Subcutaneous abdominal adipose tissue (tissue), 5 donors: Measurements from ENCODE around the gene SLC39A7.

Experiments
- H3K27ac ChIP-seq: one replicate; pipeline ENCODE4 v1.7.0; 2013; ENCODE audit warnings: low read depth, mild to moderate bottlenecking, inconsistent platforms, low read length, moderate library complexity
- H3K27me3 ChIP-seq, 5 donors: one replicate each; pipeline ENCODE4 v1.7.0; 2013; ENCODE audit warnings: low read length in 5 of 5, inconsistent platforms in 1 of 5; ENCODE audit not compliant: control insufficient read depth in 5 of 5, insufficient read depth in 4 of 5
- H3K36me3 ChIP-seq, 5 donors: one replicate each; pipeline ENCODE4 v1.7.0; 2013; ENCODE audit warnings: low read length in 5 of 5; ENCODE audit not compliant: control insufficient read depth in 5 of 5, insufficient read depth in 5 of 5
- H3K4me1 ChIP-seq, 5 donors: one replicate each; pipeline ENCODE4 v1.7.0; 2013; ENCODE audit warnings: low read length in 5 of 5, mild to moderate bottlenecking in 3 of 5, moderate library complexity in 1 of 5; ENCODE audit not compliant: control insufficient read depth in 5 of 5, insufficient read depth in 5 of 5
- H3K4me3 ChIP-seq, 5 donors: one replicate each; pipeline ENCODE4 v1.7.0; 2013; ENCODE audit warnings: low read length in 5 of 5, low read depth in 1 of 5
- H3K9ac ChIP-seq, 5 donors: one replicate each; pipeline ENCODE4 v1.7.0; 2013; ENCODE audit warnings: low read length in 5 of 5, mild to moderate bottlenecking in 4 of 5, moderate library complexity in 3 of 5
- H3K9me3 ChIP-seq, 5 donors: one replicate each; pipeline ENCODE4 v1.7.0; 2013; ENCODE audit warnings: low read length in 5 of 5; ENCODE audit not compliant: control insufficient read depth in 5 of 5
- donor health status: healthy.
- donor health status: healthy.
- donor health status: healthy.
- donor health status: healthy.
- donor health status: healthy.

The SLC39A7 gene

GRCh38 chr6:33200219-33201146 lies at the start of gene SLC39A7, which contains the start of gene RXRB:
Gene SLC39A7 (plus strand): TSS chr6:33200867. CDS start chr6:33201246, 379 bp downstream.
Gene RXRB (minus strand): TSS chr6:33200665. CDS start chr6:33200476, 189 bp downstream.
- Histone ChIP-seq H3K27ac (peak within 1 kb of the TSS; percentile 96), H3K9ac (peak within 1 kb of the TSS; percentile 89 to 99 (median 96)), H3K9me3 (no peaks in the 10 kb centered on the region), H3K4me1 (peaks cover 17 to 64% (median 57%) of the 10 kb centered on the region in 5 donors), H3K27me3 (no peaks in the 10 kb centered on the region), H3K36me3 (peaks cover 7 to 48% (median 40%) of the 10 kb centered on the region in 5 donors), H3K4me3 (peak within 1 kb of the TSS; percentile 91 to 95 (median 93))

DNA sequence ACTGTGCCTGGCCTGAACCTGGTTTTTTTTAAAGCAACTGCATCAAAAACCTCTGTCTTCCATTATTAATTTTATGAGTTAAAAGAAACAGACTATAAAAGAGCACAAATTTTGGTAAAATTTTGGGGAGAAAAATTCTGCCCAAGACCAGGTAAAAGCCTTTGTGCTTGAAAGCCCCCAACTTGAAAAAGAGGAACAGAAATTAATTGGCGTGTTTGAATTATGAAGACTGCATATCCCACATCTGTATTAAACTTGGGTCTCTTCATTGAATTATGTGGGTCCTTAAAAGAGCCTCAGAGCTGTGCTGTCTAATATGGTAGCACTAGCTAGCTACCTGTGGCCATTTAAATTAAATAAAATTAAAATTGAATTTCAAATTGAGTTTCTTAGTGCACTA lies 49.6 kb upstream of the SLC39A7 start:
- Histone ChIP-seq H3K27ac (no peak overlapping the region), H3K9ac (no peak overlapping the region), H3K27me3 (peaks cover 0 to 6% (median 3%) of the 10 kb centered on the region in 5 donors), H3K9me3 (peaks cover 0 to 2% (median 0%) of the 10 kb centered on the region in 5 donors), H3K4me3 (no peak overlapping the region), H3K36me3 (no peaks in the 10 kb centered on the region), H3K4me1 (peaks cover 0 to 3% (median 0%) of the 10 kb centered on the region in 5 donors)

DNA sequence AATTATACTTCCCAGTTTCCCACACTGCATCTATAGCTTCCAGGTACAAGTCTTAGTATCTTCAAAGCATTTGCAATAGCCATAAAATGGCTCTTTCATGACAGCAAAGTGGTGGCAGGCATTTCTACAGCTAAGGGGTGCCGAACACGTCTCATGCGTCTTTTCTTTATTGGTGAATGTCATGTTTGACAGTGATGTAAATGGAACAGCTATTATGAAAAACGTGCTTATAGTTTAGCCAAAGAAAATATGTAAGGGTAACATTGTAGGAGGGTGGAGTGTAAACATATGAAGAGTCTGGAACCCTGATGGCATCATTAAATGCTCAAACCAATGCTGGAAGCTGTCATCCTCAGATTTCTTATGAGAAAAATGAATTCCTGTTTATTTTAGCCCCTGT lies 46.3 kb upstream of the SLC39A7 start:
- Histone ChIP-seq H3K9ac (no peak overlapping the region), H3K9me3 (peaks cover 0 to 2% (median 0%) of the 10 kb centered on the region in 5 donors), H3K4me1 (no peaks in the 10 kb centered on the region), H3K27me3 (peaks cover 0 to 3% (median 3%) of the 10 kb centered on the region in 5 donors), H3K36me3 (no peaks in the 10 kb centered on the region), H3K27ac (no peak overlapping the region), H3K4me3 (no peak overlapping the region)

DNA sequence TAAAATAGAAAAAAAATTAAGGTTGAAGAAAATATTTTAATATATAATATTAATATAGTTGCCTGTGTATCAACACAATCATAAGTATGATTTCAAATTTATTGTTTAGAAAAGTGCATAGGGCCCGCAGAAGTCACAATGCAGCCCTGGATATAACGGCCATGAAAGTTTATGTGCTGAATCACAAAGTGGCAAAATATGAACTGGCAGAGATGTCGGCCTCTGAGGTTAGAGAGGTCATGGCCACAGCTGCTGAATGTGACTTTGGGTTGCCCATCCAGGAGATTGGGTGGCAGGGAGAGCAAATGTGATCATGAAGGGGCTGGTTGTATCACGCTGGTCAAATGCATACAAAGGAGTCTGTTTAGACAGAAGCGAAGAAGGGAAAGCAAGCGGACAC lies 44.1 kb upstream of the SLC39A7 start:
- Histone ChIP-seq H3K4me1 (peaks cover 0 to 9% (median 7%) of the 10 kb centered on the region in 5 donors), H3K27ac (no peak overlapping the region), H3K4me3 (no peak overlapping the region), H3K9me3 (peaks cover 0 to 2% (median 0%) of the 10 kb centered on the region in 5 donors), H3K27me3 (no peaks in the 10 kb centered on the region), H3K36me3 (no peaks in the 10 kb centered on the region), H3K9ac (no peak overlapping the region)

DNA sequence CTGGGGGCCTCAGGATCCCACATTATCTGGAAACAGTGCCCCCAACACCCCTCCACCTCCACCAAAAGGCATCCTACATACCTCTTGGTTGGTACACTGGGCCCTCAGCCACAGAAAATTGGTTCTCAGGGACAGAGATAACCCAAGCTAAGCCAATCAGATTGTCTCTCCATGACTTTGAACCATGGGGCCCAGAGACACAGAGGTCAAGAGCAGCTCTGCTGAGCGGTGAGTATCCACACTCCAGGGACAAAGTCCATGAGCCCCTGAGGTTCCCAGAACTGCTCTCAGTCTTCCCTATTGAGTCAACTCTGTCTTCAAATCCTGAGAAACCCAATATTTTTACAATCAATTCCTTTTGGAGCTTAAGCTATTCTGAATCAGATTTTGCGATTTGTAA lies 43.7 kb upstream of the SLC39A7 start:
- Histone ChIP-seq H3K4me3 (no peak overlapping the region), H3K27me3 (no peaks in the 10 kb centered on the region), H3K36me3 (no peaks in the 10 kb centered on the region), H3K4me1 (peaks cover 0 to 13% (median 11%) of the 10 kb centered on the region in 5 donors), H3K27ac (no peak overlapping the region), H3K9ac (no peak overlapping the region), H3K9me3 (peaks cover 0 to 2% (median 0%) of the 10 kb centered on the region in 5 donors)

DNA sequence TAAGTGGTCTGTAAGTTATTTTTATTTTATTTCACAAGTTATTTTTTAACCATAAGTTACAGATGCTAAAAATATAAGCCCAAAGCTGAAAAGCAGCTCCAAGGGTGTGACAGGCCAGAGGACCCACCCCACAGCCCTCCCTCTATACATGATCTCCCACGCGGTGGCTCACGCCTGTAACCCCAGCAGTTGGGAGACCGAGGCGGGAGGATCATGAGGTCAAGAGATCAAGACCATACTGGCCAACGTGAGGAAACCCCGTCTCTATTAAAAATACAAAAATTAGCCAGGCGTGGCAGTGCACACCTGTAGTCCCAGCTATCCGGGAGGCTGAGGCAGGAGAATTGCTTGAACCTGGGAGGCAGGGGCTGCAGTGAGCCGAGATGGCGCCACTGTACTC lies 40.6 kb upstream of the SLC39A7 start:
- Histone ChIP-seq H3K9me3 (no peaks in the 10 kb centered on the region), H3K27ac (no peak overlapping the region), H3K36me3 (no peaks in the 10 kb centered on the region), H3K4me3 (no peak overlapping the region), H3K4me1 (peaks cover 0 to 17% (median 14%) of the 10 kb centered on the region in 5 donors), H3K27me3 (peaks cover 0 to 5% (median 0%) of the 10 kb centered on the region in 5 donors), H3K9ac (no peak overlapping the region)

DNA sequence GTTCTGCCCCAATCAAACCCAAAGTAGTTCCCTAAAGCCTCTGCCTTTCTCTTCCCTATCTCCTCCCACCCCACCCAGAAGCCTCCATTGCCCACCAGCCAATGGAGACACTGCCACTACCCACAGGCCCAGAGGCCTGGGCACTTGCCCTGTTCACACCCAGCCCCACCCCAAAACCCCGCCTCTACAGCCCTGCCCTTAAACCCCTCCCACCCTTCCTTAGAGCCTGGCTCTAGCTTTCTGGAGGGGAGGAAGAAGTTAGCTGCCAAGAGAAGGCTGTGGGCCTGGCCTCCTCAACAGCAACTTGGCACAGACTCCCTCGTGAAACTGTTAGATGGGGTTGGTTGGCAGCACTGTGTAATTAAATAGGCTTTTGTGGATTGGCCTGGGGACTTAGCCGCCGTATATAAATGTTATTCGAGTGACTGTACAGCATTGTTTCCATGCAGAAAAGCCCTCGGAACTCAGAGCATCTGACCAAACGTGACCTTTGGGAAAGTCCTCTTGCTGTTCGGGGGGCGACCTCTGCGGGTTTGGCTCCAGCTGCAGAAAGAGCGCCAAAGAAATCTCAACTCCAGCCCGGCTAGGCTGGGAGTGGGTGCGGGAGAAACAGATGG lies 39.8 kb upstream of the SLC39A7 start:
- Histone ChIP-seq H3K4me3 (peak overlapping the region in 1 of 5 donors; percentile 73), H3K9ac (peak overlapping the region in 3 of 5 donors; percentile 42 to 46 (median 43)), H3K27me3 (peaks cover 0 to 5% (median 0%) of the 10 kb centered on the region in 5 donors), H3K27ac (no peak overlapping the region), H3K9me3 (no peaks in the 10 kb centered on the region), H3K4me1 (peaks cover 0 to 17% (median 14%) of the 10 kb centered on the region in 5 donors), H3K36me3 (no peaks in the 10 kb centered on the region)

- H3K9me3 ChIP-seq = no peaks in the 10 kb centered on the region
- no peak overlapping the region for H3K27ac ChIP-seq
- H3K4me1 ChIP-seq = peaks cover 0 to 17% (median 14%) of the 10 kb centered on the region in 5 donors
- H3K4me3 ChIP-seq = peak overlapping the region; percentile 22 to 73 (median 62)
- H3K27me3 ChIP-seq = peaks cover 0 to 9% (median 0%) of the 10 kb centered on the region in 5 donors
- H3K36me3 ChIP-seq = no peaks in the 10 kb centered on the region
- H3K9ac ChIP-seq = peak overlapping the region; percentile 7 to 69 (median 60)
Measured at GRCh38 chr6:33161354-33162331, 39.0 kb upstream of the SLC39A7 start.

- Histone ChIP-seq H3K36me3 (no peaks in the 10 kb centered on the region), H3K4me1 (peaks cover 0 to 17% (median 14%) of the 10 kb centered on the region in 5 donors), H3K27ac (no peak overlapping the region), H3K9ac (no peak overlapping the region), H3K27me3 (peaks cover 0 to 9% (median 0%) of the 10 kb centered on the region in 5 donors), H3K9me3 (no peaks in the 10 kb centered on the region), H3K4me3 (no peak overlapping the region)
Measured at GRCh38 chr6:33163540-33163939, 37.1 kb upstream of the SLC39A7 start.
